ENCODE measurements around the gene ARPC4. TPM values are rescaled to one million over a fixed set of nuclear protein-coding genes. Genes with fewer than 3 reads are reported as not detected.

ARPC4 gene
- total and polyA plus RNA-seq, 11 donors: 30.0 to 151 (median 79.7) TPM

DNA sequence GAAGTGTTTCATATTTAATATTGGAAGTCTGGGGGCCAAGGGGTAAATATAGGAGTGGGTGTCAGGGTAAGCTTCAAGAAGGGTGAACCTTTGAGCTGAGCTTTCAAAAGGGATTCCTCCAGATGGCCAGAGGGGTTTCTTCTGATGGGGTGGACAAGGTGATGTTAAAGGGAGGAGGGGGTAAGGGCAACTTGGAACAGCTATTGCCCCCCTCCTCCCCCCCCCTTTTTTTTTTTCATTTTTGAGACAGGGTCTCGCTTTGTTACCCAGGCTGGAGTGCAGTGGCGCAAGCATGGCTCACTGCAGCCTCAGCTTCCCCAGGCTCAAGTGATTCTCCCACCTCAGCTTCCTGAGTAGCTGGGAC, 15.1 kb downstream of the ARPC4 start:
- 90 to 100% (median 93%) methylated on average over 2 of the region's 2 CpGs for WGBS, 4 donors
- Histone ChIP-seq H3K36me3 (peaks cover 0 to 66% (median 48%) of the 10 kb centered on the region in 9 donors), H3K27me3 (no peaks in the 10 kb centered on the region), H3K4me3 (no peak overlapping the region), H3K4me1 (peaks cover 0 to 27% (median 11%) of the 10 kb centered on the region in 12 donors), H3K27ac (peak overlapping the region in 1 of 12 donors; percentile 95), H3K9me3 (no peaks in the 10 kb centered on the region)
- no peak for DNase-seq
- TF ChIP-seq POLR2A (IDR thresholded peaks at IDR 0.05): no peak
- TF ChIP-seq, protein P1, sequence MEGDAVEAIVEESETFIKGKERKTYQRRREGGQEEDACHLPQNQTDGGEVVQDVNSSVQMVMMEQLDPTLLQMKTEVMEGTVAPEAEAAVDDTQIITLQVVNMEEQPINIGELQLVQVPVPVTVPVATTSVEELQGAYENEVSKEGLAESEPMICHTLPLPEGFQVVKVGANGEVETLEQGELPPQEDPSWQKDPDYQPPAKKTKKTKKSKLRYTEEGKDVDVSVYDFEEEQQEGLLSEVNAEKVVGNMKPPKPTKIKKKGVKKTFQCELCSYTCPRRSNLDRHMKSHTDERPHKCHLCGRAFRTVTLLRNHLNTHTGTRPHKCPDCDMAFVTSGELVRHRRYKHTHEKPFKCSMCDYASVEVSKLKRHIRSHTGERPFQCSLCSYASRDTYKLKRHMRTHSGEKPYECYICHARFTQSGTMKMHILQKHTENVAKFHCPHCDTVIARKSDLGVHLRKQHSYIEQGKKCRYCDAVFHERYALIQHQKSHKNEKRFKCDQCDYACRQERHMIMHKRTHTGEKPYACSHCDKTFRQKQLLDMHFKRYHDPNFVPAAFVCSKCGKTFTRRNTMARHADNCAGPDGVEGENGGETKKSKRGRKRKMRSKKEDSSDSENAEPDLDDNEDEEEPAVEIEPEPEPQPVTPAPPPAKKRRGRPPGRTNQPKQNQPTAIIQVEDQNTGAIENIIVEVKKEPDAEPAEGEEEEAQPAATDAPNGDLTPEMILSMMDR (IDR thresholded peaks at IDR 0.05): no peak
- no peak for ATAC-seq
- intact Hi-C loops (cut with DNase I): no loop called here

DNA sequence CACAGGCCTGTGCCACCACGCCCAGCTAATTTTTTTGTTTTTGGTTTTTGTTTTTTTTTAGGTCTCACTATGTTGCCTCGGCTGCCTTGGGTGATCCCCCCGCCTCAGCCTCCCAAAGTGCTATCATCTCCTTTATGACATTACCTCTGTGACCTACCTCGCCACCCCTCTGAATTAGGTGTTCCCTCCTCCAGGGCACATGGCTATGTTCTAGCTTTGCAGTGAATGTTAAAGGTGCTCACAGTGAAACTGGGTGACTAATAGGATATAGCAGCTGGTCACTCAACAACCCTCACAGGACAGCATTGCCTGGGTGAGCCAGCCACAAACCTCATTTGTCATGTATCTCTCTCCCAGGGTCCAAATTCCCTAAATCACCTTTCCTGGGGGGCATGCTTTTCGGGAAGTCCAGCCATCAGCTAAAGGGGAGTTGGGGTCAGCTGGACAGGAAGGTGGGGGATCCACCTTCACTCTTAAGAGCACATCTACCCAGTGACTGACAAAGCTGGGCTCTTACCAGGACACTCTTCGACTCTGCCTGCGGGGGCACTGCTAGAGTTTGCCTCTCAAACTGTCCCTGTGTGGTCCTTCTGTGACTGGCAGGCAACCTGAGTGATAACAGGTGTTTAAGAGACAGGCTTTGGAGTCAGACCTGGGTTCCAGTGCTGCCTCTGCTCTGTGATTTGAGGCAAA, 15.6 kb downstream of the ARPC4 start:
- intact Hi-C loops (cut with DNase I): no loop called here
- Histone ChIP-seq H3K9me3 (no peaks in the 10 kb centered on the region), H3K4me3 (no peak overlapping the region), H3K4me1 (peaks cover 0 to 23% (median 9%) of the 10 kb centered on the region in 12 donors), H3K36me3 (peaks cover 0 to 66% (median 44%) of the 10 kb centered on the region in 9 donors), H3K27me3 (no peaks in the 10 kb centered on the region), H3K27ac (peak overlapping the region in 8 of 12 donors; percentile 86 to 98 (median 94))
- ATAC-seq (peak in 1 of 4 donors; percentile 3), DNase-seq (peak in 1 of 5 donors; percentile 32)
- WGBS, 4 donors: 66 to 91% (median 81%) methylated on average over 4 to 7 of the region's 7 CpGs
- TF ChIP-seq, protein P1 (IDR thresholded peaks at IDR 0.05): no peak
- no peak for TF ChIP-seq POLR2A (IDR thresholded peaks at IDR 0.05)

DNA sequence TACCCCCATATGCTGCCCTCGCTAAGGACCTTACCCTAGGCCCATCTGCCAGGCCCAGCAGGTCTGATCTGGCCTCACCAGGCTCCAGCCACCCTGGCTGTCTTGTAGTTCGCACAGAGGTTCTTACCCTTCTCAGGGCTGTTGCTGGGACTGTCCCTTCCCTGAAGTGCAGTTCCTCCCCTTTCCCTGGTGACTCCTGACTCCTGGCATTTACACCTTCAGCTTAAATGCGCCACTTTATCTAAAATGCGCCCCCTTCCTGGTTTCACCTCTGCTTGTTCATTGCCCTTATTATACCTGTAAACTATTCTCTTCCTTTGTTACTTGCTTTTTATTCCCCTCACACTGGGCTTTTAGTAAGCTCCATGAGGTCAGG, 16.3 kb downstream of the ARPC4 start:
- Histone ChIP-seq H3K4me3 (peak overlapping the region in 11 of 12 donors; percentile 48 to 98 (median 83)), H3K27ac (peak overlapping the region; percentile 72 to 98 (median 94)), H3K36me3 (peaks cover 0 to 66% (median 41%) of the 10 kb centered on the region in 9 donors), H3K27me3 (no peaks in the 10 kb centered on the region), H3K9me3 (no peaks in the 10 kb centered on the region), H3K4me1 (peaks cover 0 to 23% (median 7%) of the 10 kb centered on the region in 12 donors)
- WGBS, 4 donors: 92 to 95% (median 93%) methylated on average over 4 of the region's 4 CpGs
- intact Hi-C loops (cut with DNase I): no loop called here
- TF ChIP-seq, protein P1 (IDR thresholded peaks at IDR 0.05): no peak
- no peak for TF ChIP-seq POLR2A (IDR thresholded peaks at IDR 0.05)
- ATAC-seq (peak in 1 of 4 donors; percentile 18), DNase-seq (peak in 1 of 5 donors; percentile 29)

DNA sequence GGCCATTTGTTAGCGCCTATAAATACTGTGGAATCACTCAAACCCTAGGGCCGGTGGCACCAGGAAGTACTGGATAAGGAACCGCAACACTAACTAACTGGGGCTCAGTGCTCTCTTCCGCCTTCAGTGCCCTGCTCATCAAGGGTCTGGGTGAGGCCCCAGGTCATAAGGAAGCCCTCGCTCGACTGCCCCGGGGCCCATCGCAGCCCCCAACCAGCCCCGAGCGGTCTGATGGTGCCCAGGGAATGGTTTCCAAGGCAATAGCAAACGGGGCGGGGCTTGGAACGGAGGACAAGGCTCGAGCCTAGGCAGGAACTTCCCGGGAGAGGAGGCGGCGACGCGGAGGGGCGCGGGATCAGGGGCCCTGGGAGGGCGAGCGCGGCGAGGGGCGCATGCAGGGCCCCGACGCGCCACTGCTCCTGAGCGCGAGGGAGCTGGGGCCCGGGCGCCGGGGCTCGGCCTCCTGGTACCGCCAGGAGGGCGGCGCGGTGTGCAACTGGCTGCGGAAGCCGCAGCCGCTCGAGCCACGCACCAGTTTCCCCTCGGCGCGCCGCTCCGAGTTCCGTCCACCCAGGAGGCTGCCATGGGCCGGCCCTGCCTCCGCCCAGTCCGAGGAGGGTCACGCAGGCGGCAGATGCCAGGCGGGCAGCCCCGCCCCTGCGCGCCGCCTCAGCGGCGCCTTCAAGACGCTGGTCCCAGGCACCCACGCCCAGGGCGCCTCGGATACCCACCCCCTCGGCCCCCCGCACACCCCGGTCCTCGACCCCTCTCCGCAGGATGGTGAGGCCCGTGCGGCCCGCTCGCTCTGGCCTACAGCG, 16.9 kb downstream of the ARPC4 start, which contains the start of gene TTLL3:
Gene TTLL3 (plus strand): TSS at position 648 of the 818 bp plus-strand sequence. CDS start 400 bp downstream, outside the sequence.
- intact Hi-C loops (cut with DNase I): loop anchor here in 1 of 10 donors (5.0 kb wide), 1 partner anchor 107 kb away; the partner anchor contains the start of gene IL17RC
- Histone ChIP-seq H3K36me3 (peaks cover 0 to 60% (median 35%) of the 10 kb centered on the region in 9 donors), H3K4me3 (peak within 1 kb of the TSS; percentile 48 to 98 (median 84)), H3K9me3 (no peaks in the 10 kb centered on the region), H3K27me3 (no peaks in the 10 kb centered on the region), H3K27ac (peak within 1 kb of the TSS; percentile 72 to 98 (median 94)), H3K4me1 (peaks cover 0 to 23% (median 7%) of the 10 kb centered on the region in 12 donors)
- TF ChIP-seq POLR2A (IDR thresholded peaks at IDR 0.05): peak in 1 of 2 donors; percentile 67
- TF ChIP-seq, protein P1 (IDR thresholded peaks at IDR 0.05): peak in 1 of 12 donors; percentile 4
- 1 to 2% (median 2%) methylated on average over 37 to 76 of the region's 76 CpGs for WGBS, 4 donors
- peak; percentile 77 to 90 (median 79) for DNase-seq
- peak; percentile 57 to 86 (median 80) for ATAC-seq

All from heart left ventricle (tissue), 16 donors.